ENCODE data around the gene MPI.

DNA sequence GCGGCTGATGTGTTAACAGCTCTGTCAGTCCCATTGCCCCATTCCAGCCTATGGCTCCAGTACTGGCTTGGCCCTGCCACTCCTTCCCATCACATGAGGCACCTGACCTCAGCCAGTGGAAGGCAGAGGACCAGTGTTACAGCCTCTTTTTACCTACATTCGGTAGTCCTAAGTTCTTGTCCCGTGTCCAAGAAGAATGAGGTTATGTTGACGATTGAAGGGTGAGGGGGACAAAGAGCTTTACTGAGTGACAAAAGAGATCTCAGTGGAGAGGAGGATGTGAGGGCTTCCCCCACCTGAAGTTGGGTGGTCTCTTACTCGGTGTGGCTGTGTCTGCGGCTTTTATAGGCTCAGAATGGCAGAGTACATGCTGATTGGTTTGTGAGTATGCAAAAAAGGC, 7.3 kb upstream of the MPI start:
- TF ChIP-seq, protein P1, sequence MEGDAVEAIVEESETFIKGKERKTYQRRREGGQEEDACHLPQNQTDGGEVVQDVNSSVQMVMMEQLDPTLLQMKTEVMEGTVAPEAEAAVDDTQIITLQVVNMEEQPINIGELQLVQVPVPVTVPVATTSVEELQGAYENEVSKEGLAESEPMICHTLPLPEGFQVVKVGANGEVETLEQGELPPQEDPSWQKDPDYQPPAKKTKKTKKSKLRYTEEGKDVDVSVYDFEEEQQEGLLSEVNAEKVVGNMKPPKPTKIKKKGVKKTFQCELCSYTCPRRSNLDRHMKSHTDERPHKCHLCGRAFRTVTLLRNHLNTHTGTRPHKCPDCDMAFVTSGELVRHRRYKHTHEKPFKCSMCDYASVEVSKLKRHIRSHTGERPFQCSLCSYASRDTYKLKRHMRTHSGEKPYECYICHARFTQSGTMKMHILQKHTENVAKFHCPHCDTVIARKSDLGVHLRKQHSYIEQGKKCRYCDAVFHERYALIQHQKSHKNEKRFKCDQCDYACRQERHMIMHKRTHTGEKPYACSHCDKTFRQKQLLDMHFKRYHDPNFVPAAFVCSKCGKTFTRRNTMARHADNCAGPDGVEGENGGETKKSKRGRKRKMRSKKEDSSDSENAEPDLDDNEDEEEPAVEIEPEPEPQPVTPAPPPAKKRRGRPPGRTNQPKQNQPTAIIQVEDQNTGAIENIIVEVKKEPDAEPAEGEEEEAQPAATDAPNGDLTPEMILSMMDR (IDR thresholded peaks at IDR 0.05; ENCODE audit: insufficient read depth, low read depth, low read length) = no peak
- no peak for TF ChIP-seq EZH2 (IDR thresholded peaks at IDR 0.05; ENCODE audit: insufficient read depth, low read length)

Data from astrocyte (in vitro differentiated cells and primary cell).